IMR-90 (cell line): ENCODE results near the gene RGMB. TPM values are rescaled to one million over a fixed set of nuclear protein-coding genes. Genes with fewer than 3 reads are reported as not detected.

ENCODE experiments used
- ATAC-seq: fragments of 200-7000 bp; cut with Tn5 transposase; 2 replicates; pipeline ENCODE4 v1.9.1; 2020; ENCODE audit warnings: low read depth, mild to moderate bottlenecking, moderate library complexity
- BruUV-seq: library from RNA; stranded (reverse); fragments of 400-500 nt; replicated peaks from 2 replicates; lab custom pipeline; 2021; lab: Mats Ljungman, UMichigan
- CTCF ChIA-PET: fragments of 300-600 bp; formaldehyde crosslinking; extraction: SDS; loops from one replicate; lab custom pipeline; 2021; ENCODE audit warnings: antibody characterized with exemption; lab: Yijun Ruan, JAX
- POLR2A ChIA-PET: fragments of 300-600 bp; sonication (Branson Sonifier 250); formaldehyde crosslinking; loops from one replicate; lab custom pipeline; 2022; ENCODE audit warnings: antibody characterized with exemption; ENCODE audit not compliant: unreplicated experiment; lab: Charles Lee
- DNase-seq: peaks from one replicate; pipeline ENCODE4 v3.0.0; 2013
- H2AFZ ChIP-seq: replicated peaks from 2 replicates; pipeline ENCODE3; 2013; ENCODE audit warnings: low read length, mild to moderate bottlenecking; ENCODE audit not compliant: poor library complexity
- H2AK5ac ChIP-seq: 2 replicates; pipeline ENCODE4 v1.6.1; 2013; ENCODE audit warnings: low read depth, low read length, inconsistent platforms
- H2AK9ac ChIP-seq: replicated peaks from 2 replicates; pipeline ENCODE3; 2013; ENCODE audit warnings: mild to moderate bottlenecking, low read depth, low read length, moderate library complexity; ENCODE audit not compliant: poor library complexity
- H2BK120ac ChIP-seq: 2 replicates; pipeline ENCODE4 v1.6.1; 2013; ENCODE audit warnings: low read depth, low read length, inconsistent platforms
- H2BK15ac ChIP-seq: 3 replicates; pipeline ENCODE4 v1.6.1; 2013; ENCODE audit warnings: low read depth, low read length, inconsistent platforms
- H2BK20ac ChIP-seq: 2 replicates; pipeline ENCODE4 v1.6.1; 2013; ENCODE audit warnings: low read depth, mild to moderate bottlenecking, inconsistent platforms, low read length, moderate library complexity
- H2BK5ac ChIP-seq: 2 replicates; pipeline ENCODE4 v1.6.1; 2013; ENCODE audit warnings: mild to moderate bottlenecking, low read depth, low read length, inconsistent platforms; ENCODE audit not compliant: poor library complexity, severe bottlenecking
- H3K14ac ChIP-seq: replicated peaks from 2 replicates; pipeline ENCODE4 v1.6.1; 2013; ENCODE audit warnings: low read depth, low read length, inconsistent platforms
- H3K18ac ChIP-seq: 2 replicates; pipeline ENCODE4 v1.6.1; 2013; ENCODE audit warnings: low read depth, low read length, control low read depth
- H3K23ac ChIP-seq: 2 replicates; pipeline ENCODE4 v1.6.1; 2013; ENCODE audit warnings: low read depth, low read length, inconsistent platforms
- H3K27ac ChIP-seq: 2 replicates; pipeline ENCODE4 v1.5.1; 2013; ENCODE audit warnings: mild to moderate bottlenecking, control low read depth, low read length; ENCODE audit not compliant: insufficient read depth
- H3K27me3 ChIP-seq: 2 replicates; pipeline ENCODE4 v1.6.1; 2013; ENCODE audit warnings: low read length; ENCODE audit not compliant: control insufficient read depth, insufficient read depth
- H3K36me3 ChIP-seq: 2 replicates; pipeline ENCODE4 v1.6.1; 2013; ENCODE audit warnings: low read length, mixed read lengths; ENCODE audit not compliant: control insufficient read depth, insufficient read depth
- H3K4ac ChIP-seq: 2 replicates; pipeline ENCODE4 v1.6.1; 2013; ENCODE audit warnings: low read depth, low read length, inconsistent platforms
- H3K4me1 ChIP-seq: 2 replicates; pipeline ENCODE4 v1.6.1; 2013; ENCODE audit warnings: low read length, mixed read lengths; ENCODE audit not compliant: control insufficient read depth, insufficient read depth
- H3K4me2 ChIP-seq: 2 replicates; pipeline ENCODE4 v1.6.1; 2013; ENCODE audit warnings: low read depth, mild to moderate bottlenecking, control low read depth, low read length, moderate library complexity
- H3K4me3 ChIP-seq: 2 replicates; pipeline ENCODE4 v1.5.1; 2013; ENCODE audit warnings: low read depth, mild to moderate bottlenecking, control low read depth, low read length, moderate library complexity; ENCODE audit not compliant: insufficient read depth
- H3K56ac ChIP-seq: 2 replicates; pipeline ENCODE4 v1.6.1; 2013; ENCODE audit warnings: low read length, inconsistent platforms; ENCODE audit not compliant: insufficient read depth; ENCODE audit errors: extremely low read depth
- H3K79me1 ChIP-seq, 2 experiments: 2 replicates each; pipeline ENCODE4 v1.6.1; 2013; ENCODE audit warnings: low read length in 2 of 2, inconsistent platforms in 1 of 2, low read depth in 1 of 2
- H3K9ac ChIP-seq: 2 replicates; pipeline ENCODE4 v1.6.1; 2013; ENCODE audit warnings: low read depth, low read length, control low read depth
- H3K9me1 ChIP-seq: 2 replicates; pipeline ENCODE4 v1.6.1; 2013; ENCODE audit warnings: low read length, inconsistent platforms; ENCODE audit not compliant: insufficient read depth
- H3K9me3 ChIP-seq: 2 replicates; pipeline ENCODE4 v1.6.1; 2013; ENCODE audit warnings: low read length; ENCODE audit not compliant: control insufficient read depth, insufficient read depth
- H4K20me1 ChIP-seq: 2 replicates; pipeline ENCODE4 v1.6.1; 2013; ENCODE audit warnings: low read length, inconsistent platforms; ENCODE audit not compliant: insufficient read depth
- H4K5ac ChIP-seq: 2 replicates; pipeline ENCODE4 v1.6.1; 2013; ENCODE audit warnings: mild to moderate bottlenecking, low read depth, low read length, control low read depth
- H4K8ac ChIP-seq, 2 experiments: 2 replicates each; pipeline ENCODE4 v1.6.1; 2013; ENCODE audit warnings: low read depth in 2 of 2, low read length in 2 of 2, control low read depth in 1 of 2, inconsistent platforms in 1 of 2
- H4K91ac ChIP-seq: 2 replicates; pipeline ENCODE4 v1.6.1; 2013; ENCODE audit warnings: low read depth, low read length, inconsistent platforms; ENCODE audit not compliant: insufficient read depth
- BHLHE40 ChIP-seq: fragments of 150-350 bp; IDR thresholded peaks from 2 replicates; pipeline ENCODE4 v1.6.1; 2016; ENCODE audit warnings: mild to moderate bottlenecking, low read depth, low read length
- CEBPB ChIP-seq: IDR thresholded peaks from 2 replicates; pipeline ENCODE4 v1.6.1; 2012; ENCODE audit warnings: low read depth, low read length, improper control_type of control experiment
- CHD1 ChIP-seq: IDR thresholded peaks from 2 replicates; pipeline ENCODE4 v1.6.1; 2012; ENCODE audit warnings: low read depth, low read length, improper control_type of control experiment
- CTCF ChIP-seq: conservative IDR thresholded peaks from 2 replicates; pipeline ENCODE4 v1.5.1; 2012; ENCODE audit warnings: mild to moderate bottlenecking, low read depth, low read length, improper control_type of control experiment
- ELK1 ChIP-seq: fragments of 150-350 bp; IDR thresholded peaks from 2 replicates; pipeline ENCODE4 v1.6.1; 2016; ENCODE audit warnings: low read depth, mild to moderate bottlenecking, low read length, moderate library complexity, borderline replicate concordance
- MAFK ChIP-seq: IDR thresholded peaks from 2 replicates; pipeline ENCODE4 v1.6.1; 2012; ENCODE audit warnings: low read depth, low read length, improper control_type of control experiment
- MAZ ChIP-seq: IDR thresholded peaks from 2 replicates; pipeline ENCODE4 v1.6.1; 2012; ENCODE audit warnings: low read depth, mild to moderate bottlenecking, low read length, improper control_type of control experiment, moderate library complexity, borderline replicate concordance
- MXI1 ChIP-seq: IDR thresholded peaks from 2 replicates; pipeline ENCODE4 v1.6.1; 2012; ENCODE audit warnings: low read depth, mild to moderate bottlenecking, low read length, moderate library complexity, borderline replicate concordance
- NFE2L2 ChIP-seq: fragments of 150-350 bp; IDR thresholded peaks from 2 replicates; pipeline ENCODE4 v1.6.1; 2016; ENCODE audit warnings: low read depth, mild to moderate bottlenecking, low read length
- POLR2A ChIP-seq: IDR thresholded peaks from 2 replicates; pipeline ENCODE4 v1.6.1; 2012; ENCODE audit warnings: mild to moderate bottlenecking, low read depth, low read length
- RAD21 ChIP-seq: IDR thresholded peaks from 2 replicates; pipeline ENCODE4 v1.6.1; 2012; ENCODE audit warnings: low read length, improper control_type of control experiment
- RCOR1 ChIP-seq: IDR thresholded peaks from 2 replicates; pipeline ENCODE4 v1.6.1; 2012; ENCODE audit warnings: mild to moderate bottlenecking, low read length, improper control_type of control experiment; ENCODE audit not compliant: insufficient replicate concordance
- RFX5 ChIP-seq: IDR thresholded peaks from 2 replicates; pipeline ENCODE4 v1.8.0; 2012; ENCODE audit warnings: low read depth, mild to moderate bottlenecking, low read length, moderate library complexity
- SMC3 ChIP-seq: fragments of 150-350 bp; IDR thresholded peaks from 2 replicates; pipeline ENCODE4 v1.6.1; 2016; ENCODE audit warnings: low read depth, mild to moderate bottlenecking, antibody characterized with exemption, low read length, moderate library complexity
- USF2 ChIP-seq: fragments of 150-350 bp; IDR thresholded peaks from 2 replicates; pipeline ENCODE4 v1.6.1; 2017; ENCODE audit warnings: mild to moderate bottlenecking, antibody characterized with exemption, low read length, low read depth
- dilution Hi-C: fragments of 300-500 bp; cut with HindIII; formaldehyde crosslinking; loops from one replicate; pipeline ENCODE4 v1.14.3; 2018; ENCODE audit warnings: low sequenced_read_pairs; ENCODE audit not compliant: unreplicated experiment
- in situ Hi-C: fragments of 300-500 bp; cut with MboI; formaldehyde crosslinking; loops from 3 replicates; pipeline ENCODE4 v1.14.3; 2019; ENCODE audit warnings: low sequenced_read_pairs, inconsistent platforms, mixed read lengths
- intact Hi-C: fragments of 100-400 bp; cut with micrococcal nuclease; formaldehyde crosslinking; loops from 2 replicates; pipeline ENCODE4 v1.10.0; 2022
- polyA plus RNA-seq, 3 experiments: library from polyadenylated mRNA; depleted of rRNA; stranded (reverse); fragments of >200 nt; gene quantifications; 2 replicates each; pipeline ENCODE4 v1.2.3, GENCODE V29; 2012; ENCODE audit warnings: low replicate concordance in 1 of 3
- total RNA-seq: library from RNA; depleted of rRNA; stranded (reverse); fragments of >200 nt; gene quantifications from 2 replicates; pipeline ENCODE4 v1.2.3, GENCODE V29; 2012

Gene RGMB
- total and polyA plus RNA-seq, 2 of the 4 experiments (the other 2 are of a cell fraction) = 74.4 to 129 TPM

GRCh38 chr5:98734646-98735045 lies 38.8 kb upstream of the RGMB start:
- Histone ChIP-seq H3K9me3 (peaks cover 4% of the 10 kb centered on the region), H3K4ac (no peak overlapping the region), H3K4me3 (no peak overlapping the region), H3K56ac (no peak overlapping the region), H3K27ac (no peak overlapping the region), H3K4me2 (no peak overlapping the region), H2BK15ac (no peak overlapping the region), H2AK9ac (no peak overlapping the region), H2AFZ (no peak overlapping the region), H3K27me3 (no peaks in the 10 kb centered on the region), H3K23ac (no peak overlapping the region), H3K4me1 (peaks cover 4% of the 10 kb centered on the region; the same call in 1 of the 2 replicates), H2BK20ac (no peak overlapping the region), H3K14ac (no peak overlapping the region), H4K20me1 (no peaks in the 10 kb centered on the region), H2AK5ac (no peak overlapping the region), H3K36me3 (no peaks in the 10 kb centered on the region), H3K79me1 (no peaks in the 10 kb centered on the region), H4K8ac (no peak overlapping the region), H3K9me1 (no peaks in the 10 kb centered on the region), H3K18ac (no peak overlapping the region; the same call in 1 of the 2 replicates), H4K91ac (no peak overlapping the region), H4K5ac (no peak overlapping the region; the same call in 1 of the 2 replicates), H3K9ac (no peak overlapping the region), H2BK120ac (no peak overlapping the region), H2BK5ac (no peak overlapping the region)
- DNase-seq (no peak), ATAC-seq (no peak)
- in situ Hi-C loops (no loop called here), dilution Hi-C loops (no loop called here), intact Hi-C loops (no loop called here)
- BruUV-seq = no TSS peak
- CTCF ChIA-PET = interaction anchor here (0.6 to 1.4 kb wide), 4 partner anchors 14 to 325 kb away, joined by 3 to 7 read pairs (median 4); no protein-coding TSS in a partner anchor
- TF ChIP-seq ELK1 (no peak), CEBPB (no peak), NFE2L2 (no peak), RAD21 (no peak), MAFK (no peak), MAZ (no peak), CTCF (no peak), CHD1 (no peak), MXI1 (no peak), POLR2A (no peak), RCOR1 (no peak), BHLHE40 (no peak), USF2 (no peak), SMC3 (no peak), RFX5 (no peak)
- POLR2A ChIA-PET = no interaction called here
